Stimulated activated CD4-positive, alpha-beta T cell treated with anti-CD3 and anti-CD28 coated beads, Interleukin-4, amount 100 ng/mL, for 4 hours (primary cell): ENCODE data around the gene KLHL11.
"Not testable (repeated sequence)": the region's sequence is repeated elsewhere in the genome, so short reads cannot be mapped to it uniquely, and the experiment has no call there.

Experiments used
- DNase-seq, 2 experiments: peaks; one replicate each; pipeline ENCODE4 v3.0.0-alpha.2; 2020

KLHL11 gene

GRCh38 chr17:41885733-41886132, 20.5 kb upstream of the KLHL11 start:
- DNase-seq: no peak

DNA sequence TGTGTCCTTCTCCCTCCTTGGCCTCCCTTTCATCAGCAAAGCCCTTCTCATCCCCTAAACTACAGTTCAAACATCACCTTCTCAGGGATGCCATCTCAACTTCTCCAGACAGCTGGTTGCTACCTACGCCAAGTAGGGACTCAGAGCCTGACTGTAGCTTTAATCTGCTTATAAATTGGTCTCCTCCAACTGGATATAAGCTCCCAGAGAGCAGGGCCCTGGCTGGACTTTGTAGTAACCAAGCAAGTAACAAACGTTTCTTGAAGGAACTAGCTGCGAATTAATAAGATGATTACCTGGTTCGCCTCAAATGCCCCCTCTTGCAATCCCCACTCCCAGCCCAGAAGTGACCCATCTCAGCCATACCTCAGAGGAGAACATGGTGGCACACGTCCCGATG, 17.5 kb upstream of the KLHL11 start:
- DNase-seq: no peak

GRCh38 chr17:41880130-41880529, 14.9 kb upstream of the KLHL11 start:
- DNase-seq: no peak

DNA sequence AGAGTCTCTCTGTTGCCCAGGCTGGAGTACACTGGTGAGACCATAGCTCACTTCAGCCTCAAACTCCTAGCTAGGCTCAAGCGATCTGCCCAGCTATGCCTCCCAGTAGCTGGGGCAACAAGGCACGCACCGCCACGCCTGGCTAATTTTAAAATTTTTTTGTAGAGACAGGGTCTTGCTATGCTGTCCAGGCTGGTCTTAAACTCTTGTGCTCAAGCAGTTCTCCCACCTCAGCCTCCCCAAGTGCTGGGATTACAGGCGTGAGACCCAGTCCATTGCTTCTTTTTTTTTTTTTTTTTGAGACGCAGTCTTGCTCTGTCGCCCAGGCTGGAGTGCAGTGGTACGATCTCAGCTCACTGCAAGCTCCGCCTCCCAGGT, 9.1 kb upstream of the KLHL11 start:
- not testable (repeated sequence) for DNase-seq

- no peak for DNase-seq
These were observed 8.5 kb upstream of the KLHL11 start for GRCh38 chr17:41873559-41874292.

DNA sequence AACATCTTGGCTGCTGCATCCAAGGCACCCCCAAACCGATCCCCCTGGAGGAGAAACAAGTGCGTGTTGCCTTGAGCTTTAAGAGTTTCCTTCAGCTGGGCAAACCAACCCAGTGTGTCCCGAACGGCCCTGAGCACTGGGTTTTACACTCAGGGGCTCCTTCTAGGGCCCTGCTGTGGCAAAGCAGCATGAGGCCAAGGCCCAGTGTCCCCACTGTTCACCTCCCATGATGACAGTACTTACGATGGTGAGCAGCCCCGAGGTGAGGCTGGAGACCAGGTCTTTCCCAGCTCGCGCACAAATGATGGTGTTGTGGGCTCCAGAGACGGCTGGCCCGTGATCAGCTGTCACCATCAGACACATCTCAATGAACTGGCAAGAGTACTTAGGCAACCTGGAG, 6.6 kb upstream of the KLHL11 start:
- no peak for DNase-seq

DNA sequence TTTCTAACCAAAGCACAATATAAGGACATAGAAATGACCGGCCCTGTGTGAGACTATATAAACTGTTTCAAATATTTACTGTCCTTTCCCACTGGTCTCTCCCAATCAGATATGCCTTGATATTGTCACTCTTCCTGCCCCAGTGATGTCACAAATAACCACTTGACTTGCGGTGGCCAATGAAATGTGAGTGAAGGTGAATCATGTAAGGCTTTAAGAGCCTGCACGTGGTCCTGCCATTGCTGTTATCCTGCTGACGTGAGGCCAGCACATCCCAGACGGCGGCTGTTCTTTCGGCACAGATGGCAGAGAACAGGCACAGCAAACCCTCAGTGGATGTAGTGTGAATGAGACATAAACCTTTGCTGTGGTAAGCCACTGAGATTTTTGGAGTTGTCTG, 5.4 kb upstream of the KLHL11 start:
- no peak for DNase-seq

DNA sequence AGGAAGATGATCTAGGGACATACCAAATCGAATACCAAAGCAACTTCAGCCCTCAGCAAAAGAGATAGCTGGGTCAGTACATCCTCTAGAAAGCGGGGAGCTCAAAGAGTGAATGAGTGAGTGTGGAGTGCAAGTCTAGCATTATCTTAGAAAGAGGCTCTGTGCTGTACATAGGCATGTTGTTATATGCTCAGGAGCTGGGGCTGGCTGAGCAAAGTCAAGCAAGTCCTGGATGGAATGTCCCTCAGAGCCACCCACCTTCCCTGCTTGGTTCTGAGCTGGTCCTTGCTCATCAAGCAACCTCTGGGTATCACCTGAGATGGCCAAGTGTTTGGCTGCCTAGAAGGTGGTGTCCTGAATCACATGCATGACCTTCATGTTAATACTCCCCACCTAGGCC, 4.9 kb upstream of the KLHL11 start:
- DNase-seq: no peak

GRCh38 chr17:41869426-41869825, 4.2 kb upstream of the KLHL11 start:
- DNase-seq: no peak

GRCh38 chr17:41868568-41868967, 3.3 kb upstream of the KLHL11 start:
- no peak for DNase-seq

- DNase-seq: no peak
These were observed 322 bp upstream of the KLHL11 start for GRCh38 chr17:41865596-41865893.

DNA sequence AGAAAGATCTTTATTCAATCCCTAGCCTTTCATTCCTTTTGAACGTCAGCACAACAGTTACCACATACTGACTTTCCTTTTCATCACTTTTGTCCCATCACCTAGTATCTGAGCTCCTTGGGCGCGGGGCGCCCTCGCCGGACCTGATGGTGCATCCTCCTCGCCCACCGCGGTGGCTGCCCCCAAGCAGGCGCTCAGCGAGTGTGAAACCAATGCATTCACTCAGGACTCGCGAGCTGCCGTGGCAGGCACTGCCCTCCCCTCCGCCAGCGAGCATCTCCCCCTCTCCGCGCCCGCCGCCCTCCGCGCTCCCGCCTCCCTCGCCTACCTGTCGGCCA, 756 bp downstream of the KLHL11 start:
- peak in 1 of 2 experiments; percentile 64 for DNase-seq

DNA sequence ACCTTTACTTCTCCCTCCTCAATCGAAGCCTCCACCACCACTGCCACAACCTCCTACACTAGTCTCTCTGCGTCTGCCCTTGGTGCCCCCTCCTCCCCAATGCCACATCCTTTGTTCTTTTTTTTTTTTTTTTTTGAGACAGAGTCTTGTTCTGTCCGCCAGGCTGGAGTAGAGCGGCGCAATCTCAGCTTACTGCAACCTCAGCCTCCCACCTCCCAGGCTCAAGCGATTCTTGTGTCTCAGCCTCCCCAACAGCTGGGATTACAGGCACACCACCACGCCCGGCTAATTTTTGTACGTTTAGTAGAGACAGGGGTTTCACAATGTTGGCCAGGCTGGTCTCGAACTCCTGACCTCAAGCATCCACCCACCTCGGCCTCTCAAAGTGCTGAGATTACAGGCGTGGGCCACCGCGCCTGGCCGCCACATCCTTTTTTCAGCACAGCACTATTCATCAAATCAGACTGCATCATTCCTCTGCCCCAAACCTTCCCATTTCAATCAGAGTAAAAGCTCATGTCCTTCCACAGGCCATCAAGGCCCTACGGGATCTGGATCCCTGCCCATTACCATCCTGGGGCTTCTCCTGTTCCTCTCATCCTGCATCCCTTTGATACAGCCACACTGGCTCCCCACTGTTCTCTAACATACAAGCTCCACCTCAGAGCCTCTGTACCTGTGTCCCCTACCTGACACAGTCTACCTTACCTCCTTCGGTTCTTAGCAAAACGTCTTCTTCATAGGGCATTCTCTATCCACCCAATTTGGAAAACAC, 2.0 kb downstream of the KLHL11 start:
- DNase-seq: peak; percentile 2 to 28

DNA sequence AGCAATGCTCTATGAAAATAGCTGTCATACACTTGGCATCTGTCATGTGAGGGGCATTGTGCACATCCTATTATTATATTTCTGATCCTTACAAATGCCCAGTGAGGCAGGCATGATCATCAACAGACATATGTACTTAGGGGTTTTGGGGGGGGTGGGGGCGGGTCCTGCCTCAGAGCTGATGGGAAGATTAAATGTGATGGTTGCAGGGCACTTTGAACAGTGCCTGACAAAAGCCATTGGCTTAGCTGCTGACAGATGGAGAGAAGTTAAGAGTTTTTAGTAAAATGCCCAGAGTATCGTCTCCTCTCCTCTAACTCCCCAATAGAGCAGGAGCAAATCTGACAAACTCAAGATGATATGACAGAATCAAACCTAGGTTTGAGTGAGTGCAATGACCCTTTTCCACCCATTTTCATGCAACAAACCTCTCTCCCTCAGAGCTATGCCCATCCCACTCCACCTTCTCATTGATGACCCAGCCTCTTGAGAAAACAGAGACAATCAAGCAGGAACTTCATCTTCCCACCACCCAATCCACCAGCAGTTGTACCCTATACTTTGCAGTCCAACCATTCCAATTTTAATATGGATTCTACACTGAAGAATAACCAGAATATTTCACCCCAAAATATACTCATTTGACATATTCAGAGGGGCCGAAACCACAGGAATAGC, 4.8 kb downstream of the KLHL11 start:
- DNase-seq: no peak

- not testable (repeated sequence) for DNase-seq
These were observed 13.8 kb downstream of the KLHL11 start for GRCh38 chr17:41851382-41851781.

GRCh38 chr17:41849251-41849990, 15.8 kb downstream of the KLHL11 start:
- DNase-seq: no peak

DNA sequence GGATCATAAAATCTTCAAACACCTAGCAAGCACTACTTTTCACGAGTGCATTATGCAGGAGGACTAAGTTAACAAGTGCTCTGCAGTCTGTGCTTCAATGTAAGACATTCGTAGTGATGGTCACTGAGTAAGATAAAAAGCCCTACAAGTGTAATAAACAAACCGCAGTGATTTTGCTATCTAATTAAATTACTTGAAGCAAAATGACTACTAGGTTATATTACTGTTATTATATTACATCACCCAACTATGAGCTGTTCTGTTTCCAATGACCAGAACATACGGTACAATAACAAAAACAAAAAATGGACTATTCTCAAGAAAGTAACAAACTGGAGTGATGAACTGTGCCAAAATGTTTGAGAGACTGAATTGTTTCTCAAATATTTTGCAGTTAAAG, 16.4 kb downstream of the KLHL11 start:
- DNase-seq: no peak

DNA sequence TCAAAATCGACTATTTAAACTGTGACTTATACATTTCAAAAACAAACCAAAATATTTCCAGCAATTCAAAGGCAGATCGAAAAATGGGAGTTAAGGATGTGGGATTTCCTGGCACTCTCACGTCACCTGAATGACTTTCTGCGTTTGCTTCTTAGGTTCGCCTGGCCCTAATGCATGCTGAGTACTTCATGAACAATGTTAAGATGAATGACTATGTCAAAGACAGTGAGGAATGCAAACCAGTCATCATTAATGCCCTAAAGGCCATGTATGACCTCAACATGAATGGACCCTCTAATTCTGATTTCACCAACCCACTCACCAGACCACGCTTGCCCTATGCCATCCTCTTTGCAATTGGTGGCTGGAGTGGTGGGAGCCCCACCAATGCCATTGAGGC, 20.3 kb downstream of the KLHL11 start:
- DNase-seq: no peak

DNA sequence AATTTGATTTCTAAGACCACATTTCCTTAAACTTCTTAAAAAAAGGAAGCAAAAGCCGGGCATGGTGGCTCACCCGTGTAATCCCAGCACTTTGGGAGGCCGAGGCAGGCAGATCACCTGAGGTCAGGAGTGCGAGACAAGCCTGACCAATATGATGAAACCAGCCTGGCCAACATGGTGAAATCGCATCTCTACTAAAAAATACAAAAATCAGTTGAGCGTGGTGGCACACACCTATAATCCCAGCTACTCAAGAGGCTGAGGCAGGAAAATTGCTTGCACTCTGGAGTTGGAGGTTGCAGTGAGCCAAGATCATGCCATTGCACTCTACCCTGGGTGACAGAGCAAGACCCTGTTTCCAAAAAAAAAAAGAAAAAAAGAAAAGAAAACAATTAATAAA, 24.4 kb downstream of the KLHL11 start:
- DNase-seq: not testable (repeated sequence)

GRCh38 chr17:41839448-41839847, 25.8 kb downstream of the KLHL11 start:
- not testable (repeated sequence) for DNase-seq

- no peak for DNase-seq
These were observed 27.3 kb downstream of the KLHL11 start, which contains the start of gene KLHL10 for GRCh38 chr17:41837761-41838538. Gene KLHL10, plus strand, starts transcription at chr17:41837825. Its CDS starts 108 bp downstream, at chr17:41837933.

- no peak for DNase-seq
These were observed 28.6 kb downstream of the KLHL11 start for GRCh38 chr17:41836550-41837196.
